ENCODE data around the gene OR6X1.

GRCh38 chr11:123755344-123755743 lies 1.0 kb upstream of the OR6X1 start:
- TF ChIP-seq CTCF (IDR thresholded peaks at IDR 0.05), result no peak
- no peak for TF ChIP-seq POLR2AphosphoS5 (IDR thresholded peaks at IDR 0.05)
- TF ChIP-seq EP300 (IDR thresholded peaks at IDR 0.05), result no peak
- TF ChIP-seq POLR2A (IDR thresholded peaks at IDR 0.05), result no peak
